Adipocyte (in vitro differentiated cells): ENCODE measurements around the gene ARV1.
"Not testable (repeated sequence)": the region's sequence is repeated elsewhere in the genome, so short reads cannot be mapped to it uniquely, and the experiment has no call there.

ENCODE experiments used
- DNase-seq: peaks from one replicate; pipeline ENCODE4 v3.0.0-alpha.2; 2015; ENCODE audit warnings: low read depth
- H3K27me3 ChIP-seq: replicated peaks from 2 replicates; pipeline ENCODE4 v1.7.0; 2013; ENCODE audit warnings: mild to moderate bottlenecking, low read length, moderate library complexity; ENCODE audit not compliant: control insufficient read depth, insufficient read depth
- H3K36me3 ChIP-seq: 2 replicates; pipeline ENCODE4 v1.7.0; 2013; ENCODE audit warnings: low read length, mild to moderate bottlenecking, moderate library complexity; ENCODE audit not compliant: control insufficient read depth, insufficient read depth, severe bottlenecking
- H3K4me1 ChIP-seq: 2 replicates; pipeline ENCODE4 v1.7.0; 2013; ENCODE audit warnings: mild to moderate bottlenecking, low read length, moderate library complexity; ENCODE audit not compliant: control insufficient read depth, insufficient read depth
- H3K4me3 ChIP-seq: 2 replicates; pipeline ENCODE4 v1.7.0; 2013; ENCODE audit warnings: mild to moderate bottlenecking, low read length, moderate library complexity
- H3K9ac ChIP-seq: 2 replicates; pipeline ENCODE4 v1.7.0; 2013; ENCODE audit warnings: mild to moderate bottlenecking, low read length, moderate library complexity
- H3K9me3 ChIP-seq: 2 replicates; pipeline ENCODE4 v1.7.0; 2013; ENCODE audit warnings: mild to moderate bottlenecking, low read length, moderate library complexity; ENCODE audit not compliant: control insufficient read depth

Gene ARV1

GRCh38 chr1:231045921-231046729 is 67.2 kb downstream of the ARV1 start:
- peaks cover 16% of the 10 kb centered on the region for H3K27me3 ChIP-seq
- peaks cover 22% of the 10 kb centered on the region for H3K9me3 ChIP-seq
- H3K4me3 ChIP-seq, H3K9ac ChIP-seq, H3K4me1 ChIP-seq, DNase-seq, H3K36me3 ChIP-seq: not testable (repeated sequence)

DNA sequence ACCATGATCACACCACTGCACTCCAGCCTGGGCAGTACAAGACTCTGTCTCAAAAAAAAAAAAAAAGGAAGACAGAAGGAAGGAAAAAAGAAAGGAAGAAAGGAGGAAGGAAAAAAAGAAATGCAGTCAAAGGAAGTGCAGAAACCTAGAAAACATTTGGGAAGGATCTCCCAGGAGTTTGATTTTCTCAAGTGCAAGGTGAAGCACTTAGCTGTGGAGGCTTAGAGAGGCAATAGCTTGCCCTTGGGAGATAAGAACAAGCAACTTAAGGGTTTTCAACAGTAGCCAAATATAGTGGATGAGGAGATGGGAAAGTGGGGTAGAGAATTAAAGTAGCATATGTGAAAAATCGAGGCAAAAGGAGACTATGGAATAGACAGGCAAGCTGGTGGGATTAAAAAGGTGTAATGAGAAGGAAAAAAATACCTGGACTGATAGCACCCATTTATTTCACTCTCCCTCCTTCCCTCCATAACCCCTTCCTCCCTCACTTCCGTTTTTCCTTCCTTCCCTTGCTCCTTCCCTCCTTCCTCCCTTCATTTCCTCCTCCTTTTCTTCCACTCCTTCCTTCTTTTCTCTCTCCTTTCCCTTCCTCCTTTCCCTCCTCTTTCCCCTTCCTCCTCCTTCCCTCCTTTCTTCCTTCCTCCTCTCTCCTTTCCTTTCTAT is 68.0 kb downstream of the ARV1 start:
- H3K4me1 ChIP-seq, result no peaks in the 10 kb centered on the region
- H3K9ac ChIP-seq, result no peak overlapping the region
- no peak overlapping the region for H3K4me3 ChIP-seq
- DNase-seq, result no peak
- H3K27me3 ChIP-seq, result peaks cover 16% of the 10 kb centered on the region
- no peaks in the 10 kb centered on the region for H3K36me3 ChIP-seq
- peaks cover 22% of the 10 kb centered on the region for H3K9me3 ChIP-seq

- peaks cover 22% of the 10 kb centered on the region for H3K9me3 ChIP-seq
- not testable (repeated sequence) for H3K4me3 ChIP-seq, H3K36me3 ChIP-seq, DNase-seq, H3K4me1 ChIP-seq, H3K9ac ChIP-seq
- peaks cover 16% of the 10 kb centered on the region for H3K27me3 ChIP-seq
Measured at GRCh38 chr1:231047529-231047928, 68.6 kb downstream of the ARV1 start.

DNA sequence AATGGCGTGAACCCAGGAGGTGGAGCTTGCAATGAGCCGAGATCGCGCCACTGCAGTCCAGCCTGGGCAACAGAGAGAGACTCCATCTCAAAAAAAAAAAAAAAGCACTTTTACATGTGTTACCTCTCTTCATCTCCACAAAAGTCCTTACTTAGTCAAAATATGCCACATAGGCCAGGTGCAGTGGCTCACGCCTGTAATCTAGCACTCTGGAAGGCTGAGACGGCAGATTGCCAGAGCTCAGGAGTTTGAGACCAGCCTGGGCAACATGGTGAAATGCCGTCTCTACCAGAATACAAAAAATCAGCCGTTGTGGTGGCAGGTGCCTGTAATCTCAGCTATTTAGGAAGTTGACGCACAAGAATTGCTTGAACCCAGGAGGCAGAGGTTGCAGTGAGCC is 69.5 kb downstream of the ARV1 start:
- H3K36me3 ChIP-seq, result not testable (repeated sequence)

GRCh38 chr1:231049121-231049979 is 70.5 kb downstream of the ARV1 start:
- DNase-seq, result no peak
- no peaks in the 10 kb centered on the region for H3K36me3 ChIP-seq
- H3K9me3 ChIP-seq, result peaks cover 12% of the 10 kb centered on the region
- H3K27me3 ChIP-seq, result peaks cover 16% of the 10 kb centered on the region
- H3K9ac ChIP-seq, result no peak overlapping the region
- no peak overlapping the region for H3K4me3 ChIP-seq
- peaks cover 10% of the 10 kb centered on the region for H3K4me1 ChIP-seq

More for the DNA sequence above, 69.5 kb downstream of the ARV1 start:
- Histone ChIP-seq H3K9me3 (peaks cover 21% of the 10 kb centered on the region), H3K27me3 (peaks cover 16% of the 10 kb centered on the region)
- not testable (repeated sequence) for DNase-seq, H3K9ac ChIP-seq, H3K4me3 ChIP-seq, H3K4me1 ChIP-seq
